Caco-2 (cell line): ENCODE data around the gene AKAP6. TPM values are rescaled to one million over a fixed set of nuclear protein-coding genes. Genes with fewer than 3 reads are reported as not detected.

Source experiments
- BruUV-seq: library from RNA; stranded (reverse); fragments of 400-500 nt; replicated peaks from 2 replicates; lab custom pipeline; 2021; lab: Mats Ljungman, UMichigan
- CTCF ChIA-PET: fragments of 300-600 bp; sonication (Branson Sonifier 250); formaldehyde crosslinking; loops from one replicate; lab custom pipeline; 2022; ENCODE audit warnings: antibody characterized with exemption; lab: Charles Lee
- POLR2A ChIA-PET: fragments of 300-600 bp; sonication (Branson Sonifier 250); formaldehyde crosslinking; loops from one replicate; lab custom pipeline; 2022; ENCODE audit warnings: antibody characterized with exemption; lab: Charles Lee
- DNase-seq, 2 experiments: peaks; one replicate each; pipeline versions ENCODE4 v3.0.0 to v3.0.0-alpha.2; 2020 to 2022
- H3K27me3 ChIP-seq: replicated peaks from 2 replicates; pipeline ENCODE4 v1.6.0; 2011; ENCODE audit warnings: low read length; ENCODE audit not compliant: control insufficient read depth, insufficient read depth
- H3K36me3 ChIP-seq: 2 replicates; pipeline ENCODE4 v1.5.1; 2011; ENCODE audit warnings: low read length; ENCODE audit not compliant: control insufficient read depth, insufficient read depth
- H3K4me1 ChIP-seq: fragments of 250-450 bp; sonication (Bioruptor Pico); 2 replicates; pipeline ENCODE4 v1.5.1; 2020; ENCODE audit warnings: mild to moderate bottlenecking
- H3K4me3 ChIP-seq: 2 replicates; pipeline ENCODE4 v1.5.1; 2011; ENCODE audit warnings: low read depth, mild to moderate bottlenecking, control low read depth, low read length
- H3K9me3 ChIP-seq: fragments of 250-450 bp; sonication (Bioruptor Pico); 2 replicates; pipeline ENCODE4 v1.5.1; 2020; ENCODE audit warnings: mild to moderate bottlenecking, moderate library complexity
- H3K27ac Mint-ChIP-seq: one replicate; pipeline ENCODE4 v1.8.0; 2022; ENCODE audit warnings: mixed read lengths; ENCODE audit not compliant: unreplicated experiment
- H3K27me3 Mint-ChIP-seq: one replicate; pipeline ENCODE4 v1.8.0; 2022; ENCODE audit warnings: mixed read lengths; ENCODE audit not compliant: insufficient read depth, unreplicated experiment
- H3K36me3 Mint-ChIP-seq: one replicate; pipeline ENCODE4 v1.8.0; 2022; ENCODE audit warnings: mild to moderate bottlenecking, mixed read lengths; ENCODE audit not compliant: insufficient read depth, unreplicated experiment
- H3K4me1 Mint-ChIP-seq: one replicate; pipeline ENCODE4 v1.8.0; 2022; ENCODE audit warnings: low read depth, mixed read lengths; ENCODE audit not compliant: unreplicated experiment
- H3K4me3 Mint-ChIP-seq: one replicate; pipeline ENCODE4 v1.8.0; 2022; ENCODE audit warnings: mild to moderate bottlenecking, moderate library complexity, mixed read lengths; ENCODE audit not compliant: unreplicated experiment
- H3K9me3 Mint-ChIP-seq: one replicate; pipeline ENCODE4 v1.8.0; 2022; ENCODE audit warnings: mixed read lengths; ENCODE audit not compliant: unreplicated experiment
- intact Hi-C: fragments of 100-400 bp; cut with micrococcal nuclease; formaldehyde crosslinking; loops from one replicate; pipeline ENCODE4 v1.10.0; 2022; ENCODE audit not compliant: unreplicated experiment
- total RNA-seq: library from RNA; stranded (reverse); gene quantifications from 2 replicates; pipeline ENCODE4 v1.2.3, GENCODE V29; 2022
- TF ChIP-seq, protein P1 (sequence below), 2 experiments: fragments of 200-600 bp in 1 of 2; IDR thresholded peaks; 1 replicate in 1 of 2; 2 replicates in 1 of 2; pipeline versions ENCODE4 v1.5.1 to v1.8.0; 2011 to 2022; ENCODE audit warnings: antibody characterized with exemption in 1 of 2, control low read depth in 1 of 2, inconsistent platforms in 1 of 2, low read depth in 1 of 2, low read length in 1 of 2, mild to moderate bottlenecking in 1 of 2, moderate library complexity in 1 of 2; ENCODE audit not compliant: insufficient read depth in 1 of 2, severe bottlenecking in 1 of 2, unreplicated experiment in 1 of 2

AKAP6 gene
- total RNA-seq, 1 experiment from 2014 or later, result 3.0 TPM

DNA sequence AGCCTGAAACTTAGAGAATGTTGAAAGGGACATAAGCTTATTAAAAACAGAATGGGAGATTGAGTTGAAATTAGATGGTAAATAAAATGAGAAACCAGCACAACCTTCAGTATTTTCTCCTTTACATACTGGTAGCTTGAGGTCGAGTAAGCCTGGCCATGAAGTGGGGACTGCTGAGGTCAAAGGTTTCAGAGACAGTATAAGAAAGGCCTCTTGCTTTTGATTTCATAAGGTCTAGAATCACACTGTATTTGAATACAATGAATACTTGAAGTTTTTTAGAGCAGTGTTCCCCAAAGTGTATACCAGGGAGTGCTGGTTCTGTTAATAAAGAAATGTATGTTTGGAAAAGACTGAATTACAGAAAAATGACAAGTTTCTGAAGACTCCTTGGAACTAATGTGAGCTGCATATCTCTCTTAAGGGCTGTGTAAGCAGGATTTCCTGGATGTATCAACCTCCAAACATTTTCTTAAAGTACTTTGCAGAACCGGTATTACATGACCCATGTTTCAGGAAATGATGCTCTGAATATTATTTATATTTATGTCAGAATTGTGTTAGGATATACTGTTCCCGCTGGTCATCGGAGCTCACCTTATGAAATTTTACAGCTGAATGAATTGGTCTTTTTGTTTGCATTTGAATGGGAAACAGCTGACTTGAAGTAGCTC, 85.0 kb downstream of the AKAP6 start:
- Mint-ChIP-seq H3K36me3 (no peaks in the 10 kb centered on the region), H3K4me1 (peaks cover 6% of the 10 kb centered on the region), H3K9me3 (no peaks in the 10 kb centered on the region), H3K27ac (no peak overlapping the region), H3K27me3 (no peaks in the 10 kb centered on the region), H3K4me3 (no peak overlapping the region)
- Histone ChIP-seq H3K27me3 (no peaks in the 10 kb centered on the region), H3K9me3 (no peaks in the 10 kb centered on the region), H3K4me1 (no peaks in the 10 kb centered on the region), H3K36me3 (no peaks in the 10 kb centered on the region), H3K4me3 (no peak overlapping the region)
- POLR2A ChIA-PET, result no interaction called here
- no peak for DNase-seq
- CTCF ChIA-PET, result interaction anchor here (1.3 kb wide), 1 partner anchor 159 kb away, joined by 3 read pairs; no protein-coding TSS in a partner anchor
- TF ChIP-seq, protein P1, sequence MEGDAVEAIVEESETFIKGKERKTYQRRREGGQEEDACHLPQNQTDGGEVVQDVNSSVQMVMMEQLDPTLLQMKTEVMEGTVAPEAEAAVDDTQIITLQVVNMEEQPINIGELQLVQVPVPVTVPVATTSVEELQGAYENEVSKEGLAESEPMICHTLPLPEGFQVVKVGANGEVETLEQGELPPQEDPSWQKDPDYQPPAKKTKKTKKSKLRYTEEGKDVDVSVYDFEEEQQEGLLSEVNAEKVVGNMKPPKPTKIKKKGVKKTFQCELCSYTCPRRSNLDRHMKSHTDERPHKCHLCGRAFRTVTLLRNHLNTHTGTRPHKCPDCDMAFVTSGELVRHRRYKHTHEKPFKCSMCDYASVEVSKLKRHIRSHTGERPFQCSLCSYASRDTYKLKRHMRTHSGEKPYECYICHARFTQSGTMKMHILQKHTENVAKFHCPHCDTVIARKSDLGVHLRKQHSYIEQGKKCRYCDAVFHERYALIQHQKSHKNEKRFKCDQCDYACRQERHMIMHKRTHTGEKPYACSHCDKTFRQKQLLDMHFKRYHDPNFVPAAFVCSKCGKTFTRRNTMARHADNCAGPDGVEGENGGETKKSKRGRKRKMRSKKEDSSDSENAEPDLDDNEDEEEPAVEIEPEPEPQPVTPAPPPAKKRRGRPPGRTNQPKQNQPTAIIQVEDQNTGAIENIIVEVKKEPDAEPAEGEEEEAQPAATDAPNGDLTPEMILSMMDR (IDR thresholded peaks at IDR 0.05; ENCODE audit: insufficient read depth in 1 of 2, low read depth in 1 of 2, low read length in 1 of 2, severe bottlenecking in 1 of 2, unreplicated experiment in 1 of 2), result no peak
- intact Hi-C loops, result no loop called here
- no TSS peak for BruUV-seq

DNA sequence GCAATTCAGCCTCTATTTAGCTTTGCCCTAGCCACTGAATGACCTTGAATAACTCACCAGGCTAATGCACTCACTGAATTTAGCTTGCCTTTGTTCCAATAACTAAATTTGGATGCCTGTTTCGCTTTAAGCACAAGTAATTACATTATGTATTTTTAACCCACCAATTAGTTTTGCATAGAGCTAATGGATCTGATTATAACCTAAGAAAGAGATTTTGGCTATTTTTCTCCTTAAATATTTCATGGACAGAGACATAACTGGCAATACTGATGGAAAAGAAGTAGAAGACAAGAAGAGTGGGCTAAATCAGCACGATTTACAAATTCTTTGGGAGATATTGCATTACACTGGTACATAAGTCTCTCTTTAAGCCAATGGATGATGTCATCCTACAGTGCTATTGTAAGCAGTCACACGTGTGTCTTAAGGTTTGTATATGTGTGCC, 85.7 kb downstream of the AKAP6 start:
- H3K9me3 ChIP-seq, result no peaks in the 10 kb centered on the region
- Mint-ChIP-seq H3K27ac (no peak overlapping the region), H3K9me3 (no peaks in the 10 kb centered on the region), H3K4me3 (no peak overlapping the region), H3K36me3 (no peaks in the 10 kb centered on the region), H3K4me1 (peaks cover 6% of the 10 kb centered on the region), H3K27me3 (no peaks in the 10 kb centered on the region)
- no peak overlapping the region for H3K4me3 ChIP-seq
- intact Hi-C loops, result no loop called here
- H3K27me3 ChIP-seq, result no peaks in the 10 kb centered on the region
- CTCF ChIA-PET, result interaction anchor here (1.3 kb wide), 1 partner anchor 160 kb away, joined by 3 read pairs; no protein-coding TSS in a partner anchor
- no peaks in the 10 kb centered on the region for H3K4me1 ChIP-seq
- no peaks in the 10 kb centered on the region for H3K36me3 ChIP-seq
- TF ChIP-seq, protein P1 (IDR thresholded peaks at IDR 0.05; ENCODE audit: insufficient read depth in 1 of 2, low read depth in 1 of 2, low read length in 1 of 2, severe bottlenecking in 1 of 2, unreplicated experiment in 1 of 2), result no peak
- DNase-seq, result no peak
- no TSS peak for BruUV-seq
- POLR2A ChIA-PET, result no interaction called here

- H3K4me3 Mint-ChIP-seq, result no peak overlapping the region
- no peak for DNase-seq
- Histone ChIP-seq H3K4me1 (no peaks in the 10 kb centered on the region), H3K36me3 (no peaks in the 10 kb centered on the region), H3K9me3 (no peaks in the 10 kb centered on the region; the same call in 1 of the 2 replicates), H3K27me3 (no peaks in the 10 kb centered on the region), H3K4me3 (no peak overlapping the region)
- TF ChIP-seq, protein P1 (IDR thresholded peaks at IDR 0.05; ENCODE audit: insufficient read depth in 1 of 2, low read depth in 1 of 2, low read length in 1 of 2, severe bottlenecking in 1 of 2, unreplicated experiment in 1 of 2), result no peak
- intact Hi-C loops, result no loop called here
- peaks cover 11% of the 10 kb centered on the region for H3K9me3 Mint-ChIP-seq
- no peaks in the 10 kb centered on the region for H3K27me3 Mint-ChIP-seq
- H3K4me1 Mint-ChIP-seq, result peaks cover 6% of the 10 kb centered on the region
- H3K27ac Mint-ChIP-seq, result no peak overlapping the region
- no peaks in the 10 kb centered on the region for H3K36me3 Mint-ChIP-seq
- CTCF ChIA-PET, result no interaction called here
- BruUV-seq, result no TSS peak
- POLR2A ChIA-PET, result no interaction called here
Observed at GRCh38 chr14:32417956-32418552, 89.0 kb downstream of the AKAP6 start.
